Renal cortical epithelial cell (primary cell): Measurements from ENCODE around the gene ZAP70. TPM values are rescaled to one million over a fixed set of nuclear protein-coding genes. Genes with fewer than 3 reads are reported as not detected.
"Not testable (repeated sequence)": the region's sequence is repeated elsewhere in the genome, so short reads cannot be mapped to it uniquely, and the experiment has no call there.

Source experiments
- DNase-seq: peaks from one replicate; pipeline ENCODE4 v3.0.0-alpha.2; 2011; ENCODE audit warnings: low read depth
- total RNA-seq: library from RNA; depleted of rRNA; stranded (reverse); fragments of >200 nt; gene quantifications from 2 replicates; pipeline ENCODE4 v1.2.3, GENCODE V29; 2014

Gene ZAP70
- not detected in 2 replicates for total RNA-seq

DNA sequence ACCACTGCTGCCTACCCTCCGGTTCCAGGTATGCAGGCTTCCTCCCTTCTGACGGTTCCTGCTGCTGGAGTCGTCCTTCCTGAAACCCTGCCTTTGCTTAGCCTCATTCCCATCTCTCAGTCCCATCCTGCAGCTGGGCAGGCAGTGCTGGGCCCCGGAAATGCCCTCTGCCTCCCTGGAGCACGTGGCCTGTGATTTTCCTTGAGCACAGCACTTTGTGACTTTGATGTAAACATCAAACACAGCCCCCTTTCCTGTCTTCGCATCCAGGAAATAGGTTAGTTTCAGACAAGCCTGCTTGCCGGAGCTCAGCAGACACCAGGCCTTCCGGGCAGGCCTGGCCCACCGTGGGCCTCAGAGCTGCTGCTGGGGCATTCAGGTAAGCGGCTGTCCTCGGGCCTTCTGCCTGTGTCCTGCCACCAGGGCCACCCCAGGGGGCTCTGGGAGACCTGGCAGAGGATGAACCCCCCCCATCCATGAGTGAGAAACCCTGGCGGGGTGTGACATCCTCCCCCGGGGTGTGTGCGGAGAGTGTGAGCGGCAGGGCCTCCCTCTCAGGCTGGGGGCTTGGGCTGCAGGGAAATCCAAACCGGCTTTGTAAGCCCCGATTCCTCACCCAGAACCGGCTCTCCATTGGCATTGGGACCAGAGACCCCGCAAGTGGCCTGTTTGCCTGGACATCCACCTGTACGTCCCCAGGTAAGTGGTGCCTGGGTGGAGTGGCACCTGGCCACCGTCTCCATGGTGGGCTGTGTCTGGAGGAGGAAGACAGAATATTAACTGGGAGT lies at the start of gene ZAP70:
Gene ZAP70, plus strand, starts transcription at position 281 of the 788 bp plus-strand sequence. CDS start 10,461 bp downstream, outside the sequence.
- DNase-seq: no peak

- no peak for DNase-seq
Observed at GRCh38 chr2:97663626-97663961, 49.8 kb upstream of the ZAP70 start.

- peak; percentile 95 for DNase-seq
Observed at GRCh38 chr2:97663962-97664635, 49.3 kb upstream of the ZAP70 start, which contains the start of gene ACTR1B. Gene ACTR1B (minus strand): TSS chr2:97664044. CDS start chr2:97663890, 154 bp downstream.

DNA sequence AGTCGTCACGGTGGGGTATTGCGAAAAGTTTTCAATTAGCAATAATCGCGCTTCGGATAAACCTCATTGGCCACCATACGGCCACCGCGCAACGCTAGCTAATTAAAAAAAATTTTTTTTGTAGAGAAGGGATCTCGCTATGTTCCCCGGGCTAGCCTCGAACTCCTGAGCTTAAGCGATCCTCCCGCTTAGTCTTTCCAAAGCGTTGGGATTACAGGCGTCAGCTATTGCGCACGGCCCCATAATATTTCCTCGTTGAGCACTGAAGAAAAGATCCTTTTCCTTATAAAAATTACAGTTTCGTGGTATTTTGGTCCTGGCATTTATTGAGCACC lies 48.8 kb upstream of the ZAP70 start:
- no peak for DNase-seq

- no peak for DNase-seq
Observed at GRCh38 chr2:97669448-97669847, 43.9 kb upstream of the ZAP70 start, which contains the start of gene C2orf92. Gene C2orf92 (plus strand): TSS chr2:97669713. CDS start chr2:97669789, 76 bp downstream.

DNA sequence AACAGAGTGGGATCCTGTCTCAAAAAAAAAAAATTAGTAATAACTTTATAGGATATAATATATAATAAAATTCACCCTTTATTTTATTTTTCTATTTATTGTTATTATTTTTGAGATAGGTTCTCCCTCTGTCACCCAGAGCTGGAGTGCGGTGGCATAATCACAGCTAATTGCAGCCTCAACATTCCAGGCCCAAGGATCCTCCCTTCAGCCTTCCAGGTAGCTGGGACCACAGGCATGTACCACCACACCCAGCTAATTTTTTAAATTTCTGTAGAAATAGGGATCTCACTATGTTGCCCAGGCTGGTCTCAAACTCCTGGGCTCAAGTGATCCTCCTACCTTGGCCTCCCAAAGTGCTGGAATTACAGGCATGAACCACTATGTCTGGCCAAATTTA lies 42.9 kb upstream of the ZAP70 start:
- no peak for DNase-seq

GRCh38 chr2:97671526-97671925 lies 41.9 kb upstream of the ZAP70 start:
- DNase-seq: no peak

- not testable (repeated sequence) for DNase-seq
Observed at GRCh38 chr2:97672606-97673140, 40.7 kb upstream of the ZAP70 start.

GRCh38 chr2:97673182-97673914 lies 40.0 kb upstream of the ZAP70 start:
- DNase-seq: no peak

DNA sequence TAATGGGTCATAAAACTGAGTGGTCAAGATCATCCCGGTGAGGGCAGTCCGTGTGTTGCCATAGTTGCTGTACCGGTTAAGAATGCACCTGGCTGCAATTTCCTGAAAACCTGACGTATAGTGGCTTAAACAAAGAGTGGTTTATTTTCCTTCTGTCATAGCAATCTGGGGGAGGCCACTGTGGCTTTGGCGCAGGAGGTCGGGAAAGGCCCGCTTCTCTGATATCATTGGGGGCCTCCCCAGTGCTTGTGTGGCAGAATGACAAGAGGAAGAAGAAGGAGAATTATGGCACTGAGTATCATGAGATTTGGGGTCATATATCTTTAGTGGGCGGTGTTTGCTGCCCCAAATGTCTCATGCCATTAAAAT lies 39.5 kb upstream of the ZAP70 start:
- DNase-seq: no peak

DNA sequence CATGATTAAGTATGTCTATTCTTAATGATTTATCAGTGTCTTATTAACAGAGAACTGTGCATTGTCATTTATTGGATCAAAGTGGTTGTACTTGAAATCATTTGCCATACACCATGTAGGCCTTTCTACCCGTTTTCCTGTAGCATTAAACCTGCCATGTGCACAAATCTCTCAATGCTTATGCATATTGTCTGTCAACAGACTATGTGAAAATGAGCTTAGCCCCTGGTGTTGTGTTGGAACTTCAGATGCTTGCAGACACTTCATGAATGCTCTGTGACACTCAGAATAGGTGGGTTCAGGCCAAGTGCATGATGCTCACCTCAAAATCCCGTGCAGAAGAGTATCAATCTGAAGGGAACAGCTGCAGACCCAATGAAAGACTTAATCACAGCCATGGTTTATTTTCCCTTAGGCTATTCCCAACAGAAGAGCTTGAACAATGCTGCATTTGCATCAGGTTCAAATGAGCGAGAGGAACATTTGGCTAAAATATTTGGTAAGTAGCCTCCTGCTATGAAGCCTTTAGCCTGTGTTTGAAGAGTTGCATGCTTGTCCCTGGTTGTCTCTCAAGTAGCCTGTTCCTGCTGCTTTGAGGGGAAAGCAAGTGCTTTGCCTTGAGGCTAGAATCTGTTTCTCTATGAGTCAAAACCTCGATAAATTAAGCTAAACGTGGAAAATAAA lies 37.8 kb upstream of the ZAP70 start:
- DNase-seq: no peak

DNA sequence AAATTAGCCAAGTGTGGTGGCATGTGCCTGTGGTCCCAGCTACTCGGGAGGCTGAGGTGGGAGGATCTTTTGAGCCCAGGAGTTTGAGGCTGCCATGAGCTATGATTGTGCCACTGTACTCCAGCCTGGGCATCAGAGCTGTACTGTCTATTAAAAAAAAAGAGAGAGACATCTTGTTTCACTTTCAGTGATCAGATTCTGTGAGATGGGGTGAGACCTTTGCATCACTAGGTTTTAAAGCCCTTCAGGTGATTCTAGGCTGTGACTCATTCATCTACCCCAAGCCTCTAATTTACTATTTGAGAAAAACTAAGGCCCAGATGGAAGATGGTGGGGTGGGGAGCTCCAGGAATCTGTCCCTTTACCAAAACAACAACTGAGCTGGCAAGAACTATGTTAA lies 36.8 kb upstream of the ZAP70 start:
- no peak for DNase-seq

- no peak for DNase-seq
Observed at GRCh38 chr2:97677480-97677879, 35.9 kb upstream of the ZAP70 start.

DNA sequence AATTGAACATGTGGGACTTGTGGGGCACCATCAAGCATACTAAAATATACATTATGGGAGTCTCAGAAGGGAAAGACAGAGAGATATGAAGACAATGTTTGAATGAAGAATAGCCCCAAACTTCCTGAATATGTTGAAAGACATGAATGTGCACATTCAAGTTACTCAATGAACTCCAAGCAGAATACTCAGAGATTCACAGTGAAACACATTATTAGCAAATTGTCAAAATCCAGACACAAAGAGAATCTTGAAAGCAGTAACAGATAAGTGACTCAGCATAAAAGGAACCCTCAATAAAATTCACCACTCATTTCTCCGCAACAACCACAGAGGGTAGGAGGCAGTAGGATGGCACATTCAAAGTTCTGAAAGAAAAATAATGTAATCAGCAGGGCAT lies 35.1 kb upstream of the ZAP70 start:
- no peak for DNase-seq

DNA sequence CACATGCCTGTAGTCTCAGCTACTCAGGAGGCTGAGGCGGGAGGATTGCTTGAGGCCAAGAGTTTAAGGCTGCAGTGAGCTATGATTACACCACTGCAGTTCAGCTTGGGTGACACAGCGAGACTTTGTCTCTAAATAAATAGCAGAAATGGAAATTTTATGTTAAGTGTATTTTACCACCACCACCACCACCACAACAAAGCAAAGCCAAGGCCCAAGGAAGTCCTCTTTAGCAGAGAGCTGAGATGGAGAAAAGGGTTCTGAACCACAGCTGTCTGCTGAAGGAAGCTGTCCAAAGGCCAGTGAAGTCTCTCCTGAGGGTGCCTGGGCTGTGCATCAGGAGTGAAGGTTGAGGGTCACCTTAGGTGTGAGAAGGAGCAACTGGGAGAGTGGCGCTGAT lies 26.1 kb upstream of the ZAP70 start:
- DNase-seq: not testable (repeated sequence)

GRCh38 chr2:97688062-97688827 lies 25.1 kb upstream of the ZAP70 start:
- DNase-seq: peak; percentile 27

DNA sequence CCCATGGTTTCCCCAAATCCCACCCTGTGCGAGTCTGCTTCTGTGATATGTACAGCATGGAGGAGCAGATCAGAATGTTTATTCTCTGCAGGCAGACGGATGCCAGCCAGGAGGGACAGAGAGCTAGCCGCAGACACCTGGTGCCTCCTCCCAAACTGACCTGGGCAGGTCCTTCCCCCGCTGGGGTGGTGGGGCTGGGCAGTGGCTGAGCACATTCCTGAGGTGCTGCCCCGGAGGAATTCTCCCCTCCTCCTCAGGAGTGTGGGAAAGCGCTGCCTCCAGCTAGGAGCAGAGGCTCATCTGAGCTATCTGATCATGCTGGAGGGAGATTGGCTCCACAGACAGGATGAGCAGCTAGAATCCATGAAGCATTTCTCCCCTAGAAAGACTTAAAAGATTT lies 22.2 kb upstream of the ZAP70 start:
- DNase-seq: no peak

DNA sequence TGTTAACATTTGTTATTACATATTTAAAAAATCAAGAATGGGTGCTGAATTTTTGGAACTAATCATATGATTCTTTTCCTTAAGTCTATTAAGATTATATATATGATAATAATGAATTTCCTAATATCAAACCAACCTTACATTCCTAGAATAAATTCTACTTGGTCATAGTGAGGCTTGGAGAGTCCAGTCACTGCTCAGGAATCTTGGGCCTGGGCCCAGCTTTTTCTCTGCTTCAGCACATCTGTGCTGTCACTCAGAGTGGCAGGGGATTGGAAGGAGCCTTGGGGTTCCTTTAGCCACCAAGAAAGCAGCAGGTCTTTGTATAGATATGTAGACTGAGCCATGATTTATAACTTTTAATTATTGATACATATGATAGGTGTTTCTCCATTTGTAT lies 19.9 kb upstream of the ZAP70 start:
- peak; percentile 21 for DNase-seq

DNA sequence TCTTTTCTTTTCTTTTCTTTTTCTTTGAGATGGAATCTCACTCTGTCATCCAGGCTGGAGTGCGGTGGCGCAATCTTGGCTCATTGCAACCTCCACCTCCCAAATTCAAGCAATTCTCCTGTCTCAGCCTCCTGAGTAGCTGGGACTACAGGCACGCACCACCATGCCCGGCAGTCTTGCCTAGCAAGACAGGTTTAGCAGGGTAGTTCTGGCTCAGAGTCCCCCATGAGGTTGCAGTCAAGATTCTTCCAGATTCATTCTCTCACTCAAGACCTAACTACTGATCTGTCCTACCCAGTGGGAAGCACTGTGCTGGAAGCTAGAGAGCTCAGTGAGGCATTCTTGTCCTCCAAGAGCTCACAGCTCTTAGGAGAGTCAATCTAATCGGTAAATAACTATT lies 17.6 kb upstream of the ZAP70 start:
- no peak for DNase-seq

- peak; percentile 71 for DNase-seq
Observed at GRCh38 chr2:97697252-97698235, 15.8 kb upstream of the ZAP70 start.
